HG02571 (cell line): ENCODE measurements around the gene SFRP4.

Experiments used
- ATAC-seq: cut with Tn5 transposase; IDR thresholded peaks from one replicate; pipeline ENCODE4 v1.9.1; 2021; ENCODE audit warnings: mild to moderate bottlenecking, moderate library complexity; ENCODE audit not compliant: unreplicated experiment

SFRP4 gene

DNA sequence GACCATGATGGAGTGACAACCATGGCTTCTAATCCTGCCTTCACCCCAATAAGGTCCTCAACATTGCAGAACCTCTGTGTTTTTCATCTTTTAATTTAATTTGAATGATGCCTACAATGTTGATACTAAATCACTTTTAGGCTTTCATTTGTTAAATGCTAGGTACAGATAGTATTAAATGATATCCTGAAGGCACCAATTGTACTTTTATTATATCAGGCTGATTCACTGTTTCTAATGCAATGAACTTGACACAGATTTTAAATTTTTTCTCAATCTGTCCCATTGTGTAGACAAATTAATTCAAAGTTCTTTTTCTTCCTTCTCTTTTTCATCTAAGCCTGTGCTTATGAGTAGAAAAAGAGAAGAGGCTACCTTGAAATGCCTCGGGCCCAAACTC is 9.0 kb upstream of the SFRP4 start:
- no peak for ATAC-seq

DNA sequence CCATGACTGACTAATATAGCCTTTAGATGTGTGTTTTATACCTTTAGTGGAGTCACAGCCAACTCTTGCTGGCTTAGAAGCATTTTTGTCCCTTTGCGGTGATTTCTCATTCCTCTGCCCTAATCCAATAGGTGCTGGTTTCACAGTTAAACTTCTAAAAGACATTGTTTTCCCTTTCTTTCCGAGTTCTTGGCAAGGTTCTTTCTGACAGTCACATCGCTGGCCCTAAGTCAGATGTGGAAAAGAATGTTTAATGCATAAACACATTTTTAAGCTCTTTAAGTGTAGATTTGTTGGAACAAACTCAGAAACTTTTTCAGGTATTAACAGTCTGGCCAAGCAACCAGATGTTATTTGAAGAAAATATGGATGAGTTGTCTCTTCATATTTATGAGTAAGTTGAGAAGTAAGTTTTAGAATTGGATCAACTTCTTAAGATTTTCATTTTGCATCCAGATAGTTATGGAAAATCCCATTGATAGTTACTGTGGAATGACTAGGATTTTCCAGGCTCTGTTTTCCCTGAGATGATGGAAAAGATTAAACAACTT is 7.9 kb upstream of the SFRP4 start:
- no peak for ATAC-seq

DNA sequence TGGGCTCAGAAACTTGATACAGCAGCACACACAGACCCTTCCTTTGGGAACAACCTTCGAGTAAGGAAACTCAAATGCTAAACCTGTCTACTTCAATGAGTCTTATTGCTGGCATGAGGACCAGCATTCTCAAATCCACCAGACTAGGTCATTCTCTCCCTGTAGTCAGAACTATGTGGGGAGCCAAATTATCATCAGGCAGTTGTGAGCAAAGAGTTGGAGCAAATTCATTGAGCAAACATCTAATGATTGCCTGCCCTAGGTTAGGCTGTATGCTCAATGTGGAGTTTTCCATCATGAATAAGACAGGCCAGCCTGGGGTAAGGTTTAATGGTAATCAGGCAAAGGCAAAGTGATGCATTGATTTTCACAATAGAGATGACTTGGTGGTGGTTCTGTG is 7.4 kb upstream of the SFRP4 start:
- ATAC-seq = no peak

DNA sequence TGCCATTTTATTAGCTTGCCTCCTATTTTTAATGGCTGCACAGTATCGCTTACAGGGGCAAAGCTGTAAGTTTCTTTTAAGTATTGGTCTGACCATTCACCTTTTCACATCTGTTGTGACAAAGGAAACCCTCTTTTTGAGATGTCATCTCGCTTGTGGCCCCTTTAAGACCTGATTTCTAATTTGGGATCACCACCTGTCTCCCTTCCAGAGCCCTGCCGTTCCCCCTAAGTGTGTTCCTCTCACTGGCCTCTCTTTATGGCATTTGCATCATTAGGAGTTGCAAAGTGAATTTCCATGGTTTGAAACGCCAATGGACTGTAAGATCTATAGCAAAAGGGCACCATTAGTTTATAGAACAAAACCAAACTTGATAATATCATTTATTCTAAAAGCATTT is 5.3 kb upstream of the SFRP4 start:
- ATAC-seq = no peak

GRCh38 chr7:37920849-37921805 is 4.5 kb upstream of the SFRP4 start:
- ATAC-seq = peak; percentile 56

- ATAC-seq = peak; percentile 55
Observed at GRCh38 chr7:37920305-37920848, 3.8 kb upstream of the SFRP4 start, which contains the start of gene EPDR1. Gene EPDR1 (plus strand): TSS chr7:37920640. CDS start chr7:37920940, 300 bp downstream.

GRCh38 chr7:37918526-37918925 is 1.9 kb upstream of the SFRP4 start:
- ATAC-seq = no peak

GRCh38 chr7:37916017-37916672 is 472 bp downstream of the SFRP4 start:
- no peak for ATAC-seq

DNA sequence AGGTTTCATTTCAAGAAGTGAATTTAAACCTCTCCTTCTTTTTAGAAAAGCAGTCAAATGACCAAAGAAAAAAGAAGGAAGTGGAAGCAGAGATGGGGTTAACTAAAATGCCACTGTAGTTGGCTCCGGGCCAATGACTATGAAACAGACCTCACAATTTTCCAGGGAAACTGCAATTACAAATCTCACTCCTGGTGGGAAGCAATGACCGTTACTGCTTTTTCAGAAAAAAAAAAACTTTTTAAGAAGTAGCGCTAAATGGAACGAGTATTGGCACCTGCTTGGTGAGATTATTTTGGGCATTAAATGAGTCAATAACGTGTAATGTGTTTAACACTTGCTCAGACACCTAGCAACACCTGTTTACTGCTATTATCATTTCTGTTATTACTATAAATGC is 1.2 kb downstream of the SFRP4 start:
- no peak for ATAC-seq

DNA sequence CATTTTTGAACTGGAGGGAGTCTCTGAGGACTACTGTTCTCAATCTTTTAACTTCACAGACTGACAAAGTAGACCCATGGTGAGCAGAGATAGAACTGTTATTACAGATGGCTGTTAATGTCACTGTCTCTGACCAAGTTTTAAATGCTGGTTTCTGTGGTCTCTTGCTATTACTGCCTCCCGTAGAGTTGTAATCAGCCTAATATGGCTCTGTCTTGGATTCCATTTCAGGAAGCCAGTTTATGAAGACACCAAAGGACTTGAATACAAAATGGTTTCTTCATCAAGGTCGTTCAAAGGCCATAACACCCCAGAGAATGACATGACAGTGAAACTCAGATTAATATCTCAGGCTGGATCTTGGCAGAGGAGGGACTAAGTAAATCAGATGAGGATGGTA is 3.9 kb downstream of the SFRP4 start:
- no peak for ATAC-seq

DNA sequence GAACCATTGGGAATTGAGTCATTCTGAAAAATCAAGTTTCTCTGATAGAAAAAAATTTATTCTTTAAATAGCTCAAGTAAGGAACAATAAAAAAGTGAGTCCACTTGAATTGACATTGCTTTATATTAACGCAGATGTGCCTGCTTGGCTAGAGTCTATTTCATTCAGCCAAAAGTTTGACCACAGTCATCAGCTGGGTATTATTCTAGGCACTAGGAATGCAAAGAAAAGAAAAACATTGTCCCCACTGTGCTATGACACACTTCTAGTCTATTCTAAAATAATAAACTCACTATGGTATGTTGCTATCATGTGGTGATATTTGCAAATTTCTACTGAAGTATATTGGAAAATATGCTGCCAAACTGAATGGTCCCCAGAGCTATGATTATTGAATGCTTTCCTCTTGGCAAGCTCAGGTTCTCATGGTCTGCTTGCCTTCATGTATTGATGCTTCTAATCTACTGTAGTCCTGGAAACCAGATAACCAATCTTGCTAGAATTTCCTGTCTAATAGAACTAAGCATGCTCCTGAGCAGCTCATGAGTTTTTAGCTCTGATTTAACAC is 8.3 kb downstream of the SFRP4 start:
- ATAC-seq = no peak

- ATAC-seq = no peak
Observed at GRCh38 chr7:37901890-37902524, 14.6 kb downstream of the SFRP4 start.

- ATAC-seq = no peak
Observed at GRCh38 chr7:37901236-37901827, 15.3 kb downstream of the SFRP4 start.

DNA sequence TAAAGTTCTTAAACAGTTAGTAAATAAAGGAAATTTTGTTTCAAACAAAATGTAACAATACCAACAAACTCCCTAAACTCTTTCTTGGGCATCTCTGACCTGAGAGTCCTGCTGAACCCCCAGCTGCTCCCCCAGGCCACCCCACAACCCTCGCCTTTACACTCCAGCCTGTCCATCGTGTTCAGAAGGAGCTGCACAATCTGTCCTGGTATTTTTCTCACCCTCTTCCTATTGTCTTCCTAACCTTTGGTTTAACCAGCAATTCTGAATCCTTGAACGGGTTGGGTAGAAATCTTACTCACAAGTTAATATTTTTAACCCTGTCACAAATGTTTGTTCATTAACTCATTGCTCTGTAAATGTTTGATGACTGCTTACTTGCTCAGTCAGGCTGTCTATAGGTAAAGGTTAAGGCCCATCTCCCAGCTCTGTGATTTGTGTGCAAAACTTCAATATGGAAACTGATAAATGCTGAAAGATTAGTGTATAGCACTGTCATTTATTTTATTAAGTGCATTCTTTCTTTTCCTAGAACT is 16.8 kb downstream of the SFRP4 start:
- no peak for ATAC-seq

DNA sequence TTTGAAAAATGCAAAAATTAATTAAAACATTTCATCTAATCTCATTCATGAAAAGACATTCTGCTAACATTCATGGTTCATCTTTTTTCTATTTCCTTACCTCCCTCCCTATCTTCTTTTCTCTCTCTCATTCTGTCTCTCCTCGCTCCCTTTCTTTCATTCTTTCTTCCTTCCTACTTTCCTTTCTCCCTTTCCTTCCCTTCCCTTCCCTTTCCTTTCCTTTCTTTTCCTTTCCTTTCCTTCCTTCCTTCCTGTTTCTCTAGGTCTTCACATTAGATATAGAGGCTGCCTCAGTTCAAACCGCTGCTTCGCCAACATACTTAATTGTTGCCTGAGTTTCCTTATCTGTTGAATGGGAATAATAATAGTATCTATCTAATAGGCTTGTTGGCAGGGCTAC is 21.9 kb downstream of the SFRP4 start:
- ATAC-seq = no peak

- ATAC-seq = no peak
Observed at GRCh38 chr7:37893359-37893758, 23.3 kb downstream of the SFRP4 start.

- no peak for ATAC-seq
Observed at GRCh38 chr7:37882086-37882485, 34.5 kb downstream of the SFRP4 start.
